Activated T-cell treated with anti-CD3 and anti-CD28 coated beads for 48 hours (primary cell): ENCODE data around the gene TOMM34.
A peak's percentile ranks its signal among the peaks of the same experiment; 100 is the strongest.

Experiments
- DNase-seq: peaks from one replicate; pipeline ENCODE4 v3.0.0-alpha.2; 2020; ENCODE audit warnings: low read depth

Gene TOMM34

DNA sequence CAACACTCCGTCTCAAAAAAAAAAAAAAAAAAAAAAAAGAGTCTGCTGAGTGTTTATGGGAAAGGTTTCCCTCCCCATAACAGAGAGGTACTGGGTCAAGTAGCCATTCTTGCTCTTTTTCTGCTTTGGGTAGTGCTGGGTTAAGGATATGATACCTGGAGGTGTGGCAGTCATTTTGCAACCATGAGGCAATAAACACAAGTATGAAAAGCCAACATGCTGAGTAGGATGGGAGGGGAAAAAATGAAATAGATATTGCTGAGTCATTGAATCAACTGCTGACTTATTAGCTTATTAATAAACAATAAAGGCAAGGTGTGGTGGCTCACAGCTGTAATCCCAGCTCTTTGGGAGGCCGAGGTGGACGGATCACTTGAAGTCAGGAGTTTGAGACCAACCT is 2.3 kb upstream of the TOMM34 start:
- no peak for DNase-seq

DNA sequence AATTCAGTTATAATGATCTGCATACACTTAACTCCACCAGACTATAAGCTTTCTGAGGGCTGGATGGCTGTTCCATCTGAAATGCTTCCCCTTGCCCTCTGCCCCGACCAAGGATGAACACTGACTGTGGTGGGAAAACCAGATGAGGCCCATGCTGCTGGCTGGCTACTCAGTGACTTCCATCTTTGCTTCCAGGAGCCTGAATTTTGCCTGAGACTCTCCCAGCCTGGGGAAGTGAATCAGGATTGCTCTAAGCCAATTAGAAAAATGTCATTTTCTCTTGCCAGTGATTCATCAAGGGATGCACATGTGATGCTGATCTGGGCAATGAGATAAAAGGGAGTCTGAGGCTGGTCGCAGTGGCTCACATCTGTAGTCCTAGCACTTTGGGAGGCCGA is 1.7 kb upstream of the TOMM34 start:
- no peak for DNase-seq

DNA sequence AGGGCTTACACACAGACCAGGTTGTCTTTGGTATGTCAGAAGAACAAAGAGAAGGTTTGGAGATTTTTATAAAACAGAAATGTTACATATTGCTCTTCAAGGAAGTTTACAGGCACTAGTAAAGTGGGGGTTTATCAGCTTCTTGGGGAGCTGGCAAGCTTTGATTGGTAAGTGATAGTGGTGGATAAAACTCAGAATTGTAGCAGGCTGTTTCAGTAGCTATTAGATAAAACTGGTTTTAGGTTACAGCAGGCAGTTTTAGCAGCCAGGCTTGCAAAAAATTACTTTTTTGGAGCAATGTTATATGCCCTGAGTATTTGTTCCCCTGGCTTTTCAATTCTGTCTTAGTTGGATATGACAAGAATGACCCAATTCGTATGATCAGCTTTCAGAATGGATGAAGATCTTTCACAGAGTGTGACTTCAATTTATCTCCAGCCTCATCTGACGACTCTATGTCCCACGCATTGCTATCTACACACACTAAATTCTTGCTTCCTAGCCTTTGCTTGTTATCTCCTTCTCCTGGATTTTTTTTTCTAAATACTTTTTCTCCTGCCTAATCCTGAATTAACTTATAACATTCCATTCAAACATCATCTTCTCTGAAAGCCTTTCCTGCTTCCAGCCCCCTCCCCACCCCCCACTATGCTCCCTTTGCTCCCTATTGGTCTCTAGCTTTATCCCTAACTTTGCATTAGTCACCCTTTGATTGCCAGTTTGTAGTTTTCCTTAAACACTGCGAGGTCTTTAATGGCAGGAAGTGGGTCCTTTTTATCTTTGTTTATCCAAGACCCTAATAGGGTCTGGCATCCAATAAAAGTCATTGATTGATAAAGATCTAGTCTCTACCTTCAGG is 1.0 kb upstream of the TOMM34 start:
- no peak for DNase-seq

DNA sequence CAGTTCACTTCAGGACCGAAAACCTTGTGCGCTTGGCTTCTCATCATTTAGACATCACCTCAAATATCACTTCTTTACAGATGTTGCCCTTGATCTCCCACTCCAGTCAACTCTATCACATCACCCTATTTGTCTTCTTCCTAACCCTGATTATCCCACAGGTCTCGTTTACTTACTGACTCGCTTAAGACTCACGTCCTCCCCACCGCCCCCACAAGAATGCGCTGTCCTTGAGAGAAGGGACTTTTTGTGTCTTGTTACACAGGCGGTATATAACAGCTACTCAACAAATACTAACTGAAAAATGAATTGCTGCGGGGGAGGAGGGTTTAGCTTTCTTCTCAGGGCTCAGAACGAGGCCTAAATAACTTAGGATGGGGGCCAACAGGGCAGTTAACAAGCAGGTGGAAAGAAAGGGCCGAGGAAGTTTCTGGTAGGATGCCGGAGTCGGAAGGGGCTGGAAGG is 527 bp downstream of the TOMM34 start:
- DNase-seq: peak; percentile 60

DNA sequence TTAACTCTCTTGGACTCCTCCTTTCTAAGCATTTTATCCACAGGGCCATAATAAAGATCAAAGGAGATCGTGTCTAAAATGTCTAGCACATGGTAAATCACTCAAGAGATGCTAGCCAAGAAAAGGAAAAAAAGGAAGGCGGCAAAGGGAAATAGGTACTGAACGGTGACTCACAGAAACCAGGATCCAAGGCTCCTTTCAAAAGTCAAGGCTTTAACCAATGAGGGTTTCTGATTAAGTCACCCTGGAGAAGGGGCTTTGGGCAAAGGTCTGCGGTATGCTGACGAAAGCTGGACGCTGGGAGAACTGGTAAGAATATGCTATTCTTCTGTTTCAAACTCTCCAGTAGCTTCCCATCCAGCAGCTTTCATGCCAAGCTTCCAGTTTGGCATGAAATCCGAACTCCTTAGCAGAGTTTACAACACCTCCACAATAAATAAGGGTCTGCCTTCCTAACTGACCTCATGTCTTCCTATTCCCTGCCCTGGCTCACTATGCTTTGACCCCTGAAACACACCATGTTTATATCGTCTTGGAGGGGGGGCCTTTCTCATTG is 1.0 kb downstream of the TOMM34 start:
- DNase-seq: no peak

DNA sequence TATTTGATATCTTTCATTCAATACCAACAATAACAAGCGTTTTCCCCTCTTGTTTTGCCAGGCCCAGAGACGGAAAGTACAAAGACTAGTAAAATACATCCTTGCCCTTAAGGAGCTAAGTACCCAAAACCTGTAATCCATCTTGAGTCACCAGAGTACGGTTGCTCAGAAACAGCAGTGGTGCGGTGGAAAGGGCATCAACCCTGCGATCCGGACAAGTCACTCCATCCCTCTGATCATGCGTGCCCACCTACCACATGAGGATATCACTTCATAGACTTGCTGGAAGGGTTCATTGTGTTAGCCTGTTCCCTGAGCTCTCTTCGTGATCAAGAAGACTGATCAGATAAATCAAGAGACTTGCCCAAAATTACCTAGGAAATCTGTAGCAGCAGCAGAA is 1.9 kb downstream of the TOMM34 start:
- DNase-seq: no peak

DNA sequence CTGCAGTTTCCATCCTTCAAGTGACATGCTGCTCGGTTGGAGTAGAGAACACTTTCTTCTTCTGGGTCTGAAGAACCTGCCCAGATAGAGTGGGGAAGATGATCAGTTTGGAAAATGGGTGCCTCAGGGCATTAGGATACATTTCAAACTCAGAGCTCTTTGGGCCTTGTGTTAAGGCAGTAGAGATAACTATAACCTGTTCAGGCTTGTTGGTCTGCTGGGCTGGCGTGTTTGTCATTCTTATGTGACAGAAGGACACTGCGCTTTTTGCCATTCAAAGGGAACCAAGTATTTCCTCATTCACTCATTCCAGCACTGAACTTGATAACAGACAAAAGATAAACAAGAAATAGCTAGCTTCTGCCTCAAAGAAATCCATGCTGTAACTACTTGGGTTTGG is 3.8 kb downstream of the TOMM34 start:
- DNase-seq: no peak

DNA sequence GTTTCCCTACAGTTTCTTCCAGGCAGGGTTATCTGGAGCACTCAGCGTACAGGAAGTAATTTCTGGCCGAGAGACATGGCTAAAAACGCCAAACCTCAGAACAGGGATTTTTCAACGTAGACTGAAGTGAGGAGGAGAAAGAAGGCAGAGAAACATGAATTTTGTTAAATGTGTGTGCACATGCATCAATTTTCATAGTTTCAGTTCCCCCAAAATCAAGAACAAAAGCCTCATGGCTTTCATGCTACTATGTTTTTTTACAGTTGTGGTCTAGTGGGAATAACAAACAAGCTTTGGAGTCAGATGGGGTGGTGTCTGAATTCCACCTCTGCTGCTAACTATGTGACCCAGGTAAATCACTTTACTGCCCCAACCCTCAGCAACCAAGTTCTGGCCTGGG is 4.9 kb downstream of the TOMM34 start:
- no peak for DNase-seq

DNA sequence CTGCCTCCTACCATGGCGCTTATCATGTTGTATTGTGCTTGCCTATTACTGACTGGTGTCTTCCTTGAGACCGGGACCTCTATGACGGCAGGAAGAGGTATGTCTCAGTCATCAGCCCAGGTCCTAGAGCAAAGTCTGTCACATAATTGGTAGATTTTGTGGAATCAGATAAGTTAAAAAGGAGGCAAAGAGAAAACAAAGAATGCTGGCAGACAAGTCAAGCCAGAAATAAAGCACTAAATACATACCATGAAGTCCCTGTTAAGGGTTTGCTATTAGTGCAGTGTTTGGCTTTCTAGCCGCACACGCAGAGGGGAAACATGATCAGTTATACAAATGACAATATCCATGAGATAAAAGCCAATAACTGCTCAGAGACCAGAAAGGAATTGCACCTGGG is 6.0 kb downstream of the TOMM34 start:
- no peak for DNase-seq

DNA sequence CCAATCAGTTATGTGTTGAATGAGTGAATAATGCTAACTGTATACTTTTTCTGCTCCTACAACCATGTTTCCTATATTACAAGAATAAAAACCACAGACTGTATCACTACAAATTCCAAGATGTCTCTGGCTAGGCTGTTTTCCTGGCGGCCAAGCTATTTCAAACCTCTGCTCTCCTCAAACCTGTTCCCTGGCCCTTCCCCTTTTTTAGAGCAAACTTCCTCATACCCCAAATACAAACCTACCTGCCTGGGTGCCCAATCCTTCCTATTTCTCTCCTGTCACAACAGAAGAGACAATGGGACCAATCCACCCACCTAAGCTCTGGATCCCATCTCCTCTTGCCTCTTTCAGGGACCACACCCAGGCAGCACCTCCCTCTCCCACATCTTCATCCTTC is 7.5 kb downstream of the TOMM34 start:
- no peak for DNase-seq

DNA sequence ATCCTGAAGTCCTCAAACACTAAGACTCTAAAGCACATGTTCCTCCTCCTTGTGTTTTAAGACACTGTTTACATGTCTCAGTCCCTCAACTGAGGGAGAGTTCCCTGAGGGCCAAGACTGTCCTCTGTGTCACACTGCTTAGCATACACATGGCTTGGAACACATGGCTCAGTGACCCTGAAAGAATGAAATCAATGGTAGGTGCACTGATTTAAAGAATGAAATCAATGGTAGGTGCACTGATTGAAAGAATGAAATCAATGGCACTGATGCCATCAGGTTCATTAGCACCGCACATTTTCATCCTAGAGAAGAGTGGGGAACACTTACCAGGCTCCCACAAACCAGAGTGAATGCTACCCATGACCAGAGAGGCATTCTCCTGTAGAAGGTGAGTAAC is 9.8 kb downstream of the TOMM34 start:
- no peak for DNase-seq

DNA sequence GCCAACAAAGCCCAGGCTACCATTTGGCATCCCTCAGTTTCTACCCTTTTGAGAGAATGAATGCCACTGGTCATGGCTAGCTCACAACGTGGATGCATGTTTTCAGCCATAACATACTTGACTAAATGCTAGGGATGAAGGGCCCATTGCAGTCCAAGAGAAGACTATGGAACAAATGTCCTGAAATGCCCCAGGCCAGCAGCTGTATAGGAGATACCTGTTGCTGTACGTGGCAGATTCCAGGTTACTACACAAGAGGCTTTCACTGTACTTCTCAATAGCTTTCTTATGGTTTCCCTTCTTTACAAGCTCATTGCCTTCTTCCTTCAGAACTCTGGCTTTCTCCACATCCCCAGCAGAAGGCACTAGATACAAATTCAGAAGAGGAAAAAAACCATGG is 11.7 kb downstream of the TOMM34 start:
- no peak for DNase-seq

DNA sequence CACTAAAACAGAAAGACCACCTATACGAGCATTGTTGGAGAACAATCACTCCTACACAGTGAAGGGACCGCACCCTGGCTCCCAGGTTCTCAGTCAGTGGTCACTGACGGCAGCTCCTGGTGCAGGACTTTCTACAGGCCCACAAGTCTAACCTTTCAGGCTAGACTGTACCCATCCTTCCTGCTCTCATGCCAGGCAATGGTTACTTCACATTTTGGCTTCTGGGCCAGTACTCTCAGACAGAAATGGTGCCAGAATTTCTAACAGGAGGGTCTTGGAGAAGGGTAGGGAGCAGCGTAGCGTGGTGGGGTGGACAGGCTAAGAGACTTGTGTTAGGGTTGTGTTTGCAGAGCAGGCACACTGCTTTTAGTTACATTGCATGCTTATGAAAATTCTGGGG is 12.1 kb downstream of the TOMM34 start:
- no peak for DNase-seq

DNA sequence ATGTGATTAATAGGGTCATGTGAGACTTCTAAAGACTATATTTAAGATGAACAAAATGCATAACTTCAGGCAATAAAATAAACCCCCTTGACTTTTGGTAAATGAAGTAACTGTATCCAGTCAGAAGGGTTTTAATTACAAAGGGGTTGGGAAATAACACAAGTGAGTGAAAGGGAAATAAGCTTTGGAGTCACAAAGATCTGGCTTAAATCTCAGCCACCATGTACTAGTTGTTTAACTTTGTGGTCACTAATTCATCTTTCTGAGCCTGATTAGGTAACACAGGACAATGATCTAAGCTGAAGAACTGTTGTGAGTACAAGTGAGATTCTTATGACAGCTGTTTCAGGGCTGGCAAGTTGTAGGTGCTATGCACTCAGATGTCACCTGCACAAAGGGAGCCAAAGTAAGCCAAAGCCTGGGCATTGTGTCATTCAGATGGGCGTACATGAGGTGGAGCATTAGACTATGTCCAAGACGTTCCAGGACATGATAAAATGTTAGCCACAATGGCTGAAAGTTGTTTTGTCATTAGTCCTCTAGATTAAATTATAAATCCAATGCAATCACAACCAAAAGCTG is 13.8 kb downstream of the TOMM34 start:
- DNase-seq: no peak

DNA sequence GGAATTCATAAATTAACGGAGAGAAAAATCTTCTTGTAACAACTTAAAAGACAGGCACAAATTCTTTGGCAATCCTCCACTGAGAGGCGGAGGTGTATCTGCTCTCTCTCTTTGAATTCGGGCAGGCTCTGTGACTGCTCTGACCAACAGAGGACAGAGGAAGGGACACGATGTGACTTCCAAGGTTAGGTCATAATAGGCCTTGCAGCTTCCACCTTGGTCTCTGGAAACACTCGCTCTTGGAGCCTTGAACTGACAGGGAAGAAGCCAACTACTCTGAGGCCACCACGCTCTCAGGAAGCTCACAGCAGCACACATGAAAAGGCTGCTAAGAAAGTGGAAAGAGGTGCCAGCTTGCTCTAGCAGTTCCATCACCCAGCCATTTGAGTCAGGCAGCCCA is 14.9 kb downstream of the TOMM34 start:
- no peak for DNase-seq

DNA sequence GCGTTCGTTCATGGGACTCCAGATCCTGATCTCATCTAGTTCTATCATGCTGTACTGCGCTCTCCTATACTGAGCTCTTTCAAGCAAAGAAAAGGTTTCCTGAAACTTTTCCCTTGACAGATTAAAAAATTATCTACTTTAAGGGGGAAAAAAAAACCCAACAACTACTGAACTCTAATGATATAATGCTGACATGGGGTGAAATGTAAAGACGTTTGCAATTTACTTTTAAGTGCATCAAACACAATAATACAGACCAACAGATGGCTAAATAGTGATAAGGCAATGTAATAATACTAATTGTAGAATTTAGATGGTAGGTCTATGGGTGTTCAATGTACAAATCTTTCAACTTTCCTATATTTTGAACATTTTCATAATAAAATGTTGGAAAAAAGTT is 16.4 kb downstream of the TOMM34 start:
- no peak for DNase-seq

DNA sequence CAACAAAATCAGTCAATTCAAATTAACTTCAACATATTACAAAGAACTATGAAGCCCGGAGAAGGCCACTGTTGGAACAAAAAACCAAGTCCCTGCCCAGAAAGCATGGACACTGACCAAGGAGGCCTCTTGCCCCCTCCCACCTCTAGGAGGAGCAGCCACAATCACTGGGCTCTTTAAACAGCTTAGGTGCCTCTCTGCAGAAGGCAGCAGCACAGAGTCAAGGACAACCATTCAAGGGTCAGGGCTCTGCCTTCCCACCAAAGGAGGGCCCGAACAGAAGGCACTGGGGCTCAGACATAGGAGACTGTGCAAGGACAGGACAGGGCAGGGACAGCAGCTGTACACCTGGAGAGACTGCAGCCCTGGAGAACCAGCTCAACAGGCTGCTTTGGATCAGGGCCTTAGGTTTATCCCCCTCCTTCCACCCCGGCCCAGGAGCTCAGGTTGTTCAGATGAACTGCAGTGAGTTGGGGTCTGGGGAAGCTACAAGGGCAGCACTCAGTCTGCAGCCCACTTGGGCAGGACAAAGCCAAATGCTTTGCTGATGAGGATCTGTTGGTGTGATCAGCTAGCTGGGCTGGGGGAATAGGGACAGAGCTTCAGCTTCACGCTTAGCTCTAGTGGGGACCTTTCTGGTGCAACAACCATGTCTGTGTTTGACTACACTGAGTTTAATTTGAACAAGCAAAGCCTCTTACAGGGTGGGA is 17.8 kb downstream of the TOMM34 start:
- no peak for DNase-seq

DNA sequence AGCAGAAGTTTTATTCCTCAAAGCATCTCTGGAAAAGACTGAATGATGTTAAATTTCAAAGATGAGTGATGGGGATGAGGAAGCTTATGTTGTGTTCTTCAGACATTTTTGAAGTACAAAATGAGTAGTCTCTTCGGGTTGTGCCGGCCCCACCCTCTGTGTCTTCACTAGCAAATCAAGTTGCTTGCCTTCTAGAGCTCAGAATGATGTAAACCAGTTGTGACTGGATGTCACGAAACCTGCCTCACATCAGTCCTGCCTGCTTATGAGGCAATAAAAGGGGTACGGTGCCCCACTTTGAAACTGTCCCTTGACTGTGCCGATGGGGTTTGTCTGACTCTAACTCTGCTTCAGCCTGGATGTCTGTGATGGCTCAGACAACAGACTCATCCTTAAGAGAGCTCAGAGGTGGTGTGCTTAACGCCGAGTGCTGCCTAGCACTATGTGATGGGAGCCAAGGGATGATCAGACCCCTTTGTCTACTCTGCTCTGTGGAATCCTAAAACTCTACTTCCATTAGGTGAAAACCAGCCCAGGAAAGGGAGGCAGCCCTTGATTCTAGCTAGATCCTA is 19.0 kb downstream of the TOMM34 start:
- DNase-seq: no peak

DNA sequence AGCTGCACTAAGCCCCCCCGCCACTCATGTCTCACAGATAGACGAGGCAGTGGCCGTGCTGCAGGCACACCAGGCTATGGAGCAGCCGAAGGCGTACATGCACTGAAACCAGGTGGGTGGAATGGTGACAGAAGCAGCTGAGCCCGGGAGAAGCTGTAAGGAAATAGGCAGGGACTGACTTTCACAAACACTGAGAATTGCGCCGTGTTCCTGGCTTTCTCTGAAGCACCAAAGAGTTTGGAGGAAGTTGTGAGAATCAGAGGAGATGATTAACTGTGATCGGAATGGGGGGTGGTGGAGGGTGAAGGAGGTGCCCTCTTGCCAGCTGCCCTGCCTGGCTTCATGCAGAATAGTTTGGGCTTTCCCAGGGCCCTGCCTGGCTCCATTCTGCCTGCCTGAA is 21.6 kb downstream of the TOMM34 start:
- DNase-seq: no peak

DNA sequence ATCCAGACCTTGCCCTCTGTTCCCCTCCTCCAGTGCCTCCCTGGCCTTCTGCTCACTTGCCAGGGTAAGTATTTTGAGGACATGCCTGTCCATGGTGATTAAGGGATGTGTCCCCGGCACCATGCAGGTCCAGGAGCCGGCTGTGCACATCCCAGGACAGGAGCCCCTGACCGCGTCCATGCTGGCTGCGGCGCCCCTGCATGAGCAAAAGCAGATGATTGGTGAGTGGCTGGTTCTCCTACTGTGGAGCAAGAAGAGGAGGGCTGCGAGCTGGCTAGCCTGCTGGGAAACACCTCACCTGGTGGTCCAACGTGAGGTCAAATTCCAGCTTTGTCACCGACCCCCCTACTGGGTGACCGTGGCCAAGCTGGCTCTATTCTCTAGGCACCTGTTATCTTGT is 23.7 kb downstream of the TOMM34 start:
- DNase-seq: no peak

DNA sequence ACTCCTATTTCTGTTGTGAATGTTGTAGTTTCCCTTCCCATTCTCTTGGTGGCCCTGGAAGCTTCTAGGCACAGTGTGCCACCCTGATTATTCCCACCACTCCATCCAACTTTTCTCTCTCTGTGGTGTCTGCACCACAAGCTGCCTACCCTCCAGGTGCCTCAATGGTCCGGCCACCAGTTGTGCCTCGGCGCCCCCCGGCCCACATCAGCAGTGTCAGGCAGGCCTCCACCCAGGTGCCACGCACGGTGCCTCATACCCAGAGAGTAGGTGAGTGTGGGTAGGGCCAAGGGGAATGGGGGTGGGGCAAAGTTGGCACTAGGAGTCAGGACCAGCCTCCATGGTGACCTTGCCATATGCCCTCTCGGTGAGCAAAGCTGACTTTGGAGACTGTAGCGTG is 27.3 kb downstream of the TOMM34 start:
- DNase-seq: no peak

DNA sequence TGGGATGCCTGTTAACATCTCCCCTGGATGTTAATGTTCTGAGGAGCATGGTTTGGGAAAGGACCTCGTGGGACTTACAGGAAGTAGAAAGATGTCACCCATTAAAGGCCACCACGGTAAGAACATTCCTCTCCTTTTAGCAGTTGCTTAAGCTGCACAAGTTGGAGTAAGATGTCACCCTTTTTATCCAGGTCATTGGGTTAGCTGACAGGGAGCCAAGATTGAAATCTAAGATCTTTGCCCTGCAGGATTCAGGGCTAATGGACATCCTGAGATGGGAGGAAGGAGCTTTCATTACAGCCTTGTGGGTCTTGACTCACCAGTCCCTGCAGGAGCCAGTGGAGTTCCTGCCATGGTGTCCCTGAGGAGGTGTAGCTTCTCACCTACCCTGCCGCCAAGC is 28.3 kb downstream of the TOMM34 start:
- no peak for DNase-seq
